ENCODE results near the gene CHRNG. TPM values are rescaled to one million over a fixed set of nuclear protein-coding genes. Genes with fewer than 3 reads are reported as not detected.

The CHRNG gene
- total RNA-seq, 1 donor from 2014 or later = not detected

DNA sequence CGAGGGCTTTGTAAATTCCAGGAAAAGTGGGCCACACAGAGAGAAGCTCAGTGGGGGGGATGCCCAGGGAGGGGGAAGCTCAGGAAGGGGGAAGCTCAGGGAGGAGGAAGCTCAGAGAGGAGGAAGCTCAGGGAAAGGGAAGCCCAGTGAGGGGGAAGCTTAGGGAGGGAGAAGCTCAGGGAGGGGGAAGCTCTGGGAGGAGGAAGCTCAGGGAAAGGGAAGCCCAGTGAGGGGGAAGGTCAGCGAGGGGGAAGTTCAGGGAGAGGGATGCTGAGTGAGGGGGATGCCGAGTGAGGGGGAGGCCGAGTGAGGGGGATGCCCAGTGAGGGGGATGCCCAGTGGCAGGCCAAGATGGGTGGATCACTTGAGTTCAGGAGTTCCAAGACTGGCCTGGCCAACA, 821 bp upstream of the CHRNG start:
- no peak for DNase-seq (ENCODE audit: missing footprints)
- intact Hi-C loops (cut with DNase I) = no loop called here
- ATAC-seq = no peak

DNA sequence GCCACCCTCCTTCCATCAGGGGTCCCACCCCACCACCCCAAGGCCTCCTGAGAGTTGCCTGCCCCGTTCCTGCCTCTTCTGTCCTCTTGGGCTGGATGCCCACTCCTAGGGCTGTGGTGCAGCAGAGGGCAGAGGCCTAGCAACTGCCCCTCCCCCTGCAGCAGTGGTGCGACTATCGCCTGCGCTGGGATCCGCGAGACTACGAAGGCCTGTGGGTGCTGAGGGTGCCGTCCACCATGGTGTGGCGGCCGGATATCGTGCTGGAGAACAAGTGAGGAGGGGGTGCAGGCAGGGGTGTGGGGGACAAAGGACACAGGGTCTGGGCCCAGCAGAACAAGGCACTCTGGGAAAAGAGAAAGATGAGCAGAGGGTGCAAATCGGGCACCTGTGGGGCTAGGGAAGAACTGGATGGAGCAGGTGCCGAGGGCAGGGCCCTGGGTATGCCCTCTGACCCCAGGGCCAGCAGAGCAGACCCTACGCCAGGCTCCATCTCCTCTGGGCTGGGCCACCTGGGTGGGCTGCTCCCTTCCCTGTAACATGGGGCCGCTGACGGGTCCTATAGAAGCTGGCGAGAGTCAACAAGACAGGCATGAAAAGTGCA, 1.0 kb downstream of the CHRNG start:
- DNase-seq (ENCODE audit: missing footprints) = no peak
- ATAC-seq = no peak
- intact Hi-C loops (cut with DNase I) = no loop called here

DNA sequence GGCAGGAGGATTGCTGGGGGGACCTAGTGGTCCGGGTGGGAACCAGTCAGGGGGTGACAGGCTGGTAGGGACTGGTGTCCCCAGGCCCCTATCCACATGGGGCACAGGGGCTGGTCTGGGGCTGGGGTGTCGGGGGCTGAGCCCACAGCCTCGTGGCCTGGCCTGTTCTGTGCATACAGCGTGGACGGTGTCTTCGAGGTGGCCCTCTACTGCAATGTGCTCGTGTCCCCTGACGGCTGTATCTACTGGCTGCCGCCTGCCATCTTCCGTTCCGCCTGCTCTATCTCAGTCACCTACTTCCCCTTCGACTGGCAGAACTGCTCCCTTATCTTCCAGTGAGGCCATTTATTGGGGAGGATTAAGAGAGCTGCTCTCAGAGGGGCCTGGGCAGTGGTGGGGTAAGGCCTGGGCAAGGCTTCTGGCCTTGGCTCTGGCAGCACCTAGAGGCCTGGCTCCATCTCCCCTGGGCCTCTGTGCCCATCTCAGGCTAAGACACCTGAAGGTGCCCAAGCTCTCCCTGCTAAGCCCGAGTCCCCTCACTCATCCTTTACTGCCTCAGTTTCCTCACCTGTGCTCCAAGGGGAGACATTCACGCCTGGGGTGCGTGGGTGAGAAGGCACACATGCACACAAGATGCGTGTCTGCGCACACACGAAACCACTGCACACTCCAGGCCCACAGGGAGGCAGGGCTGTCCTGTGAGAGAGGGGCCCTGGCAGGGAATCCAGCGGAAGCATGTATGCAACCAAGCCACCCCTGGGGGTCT, 1.9 kb downstream of the CHRNG start:
- DNase-seq (ENCODE audit: missing footprints) (no peak), ATAC-seq (no peak)
- intact Hi-C loops (cut with DNase I) = no loop called here

DNA sequence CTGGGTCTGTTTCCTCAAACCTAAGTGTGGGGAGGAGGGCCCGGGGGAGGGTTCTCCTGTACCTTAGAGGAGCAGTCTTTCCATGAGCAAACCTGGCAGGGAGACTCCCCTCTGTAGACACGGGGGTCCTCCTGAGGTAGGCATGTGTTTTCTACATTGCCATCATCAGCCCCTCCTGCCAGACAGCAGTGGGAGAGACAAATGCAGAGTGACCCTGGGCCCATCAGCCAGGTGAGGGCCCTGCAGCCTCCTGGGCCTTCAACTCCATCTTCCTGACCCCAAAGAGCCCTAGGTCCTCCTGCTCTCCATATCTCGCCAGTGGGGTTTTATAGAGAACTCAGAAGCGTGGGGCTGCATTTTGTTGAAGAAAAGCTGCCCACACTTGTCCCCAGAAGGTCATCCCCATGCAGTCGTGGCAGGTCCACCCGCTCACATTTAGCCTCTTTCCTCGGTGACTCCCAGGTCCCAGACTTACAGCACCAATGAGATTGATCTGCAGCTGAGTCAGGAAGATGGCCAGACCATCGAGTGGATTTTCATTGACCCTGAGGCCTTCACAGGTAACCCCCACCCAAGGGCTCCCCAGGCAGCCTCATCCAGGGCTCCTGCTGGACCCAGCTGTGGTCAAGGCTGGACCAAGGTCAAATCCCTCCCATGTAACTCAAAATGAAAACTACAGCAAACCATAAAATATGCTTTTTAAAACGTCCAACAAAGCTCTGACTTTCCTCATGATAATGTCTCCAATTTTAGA, 2.6 kb downstream of the CHRNG start:
- intact Hi-C loops (cut with DNase I) = no loop called here
- no peak for DNase-seq (ENCODE audit: missing footprints)
- no peak for ATAC-seq

DNA sequence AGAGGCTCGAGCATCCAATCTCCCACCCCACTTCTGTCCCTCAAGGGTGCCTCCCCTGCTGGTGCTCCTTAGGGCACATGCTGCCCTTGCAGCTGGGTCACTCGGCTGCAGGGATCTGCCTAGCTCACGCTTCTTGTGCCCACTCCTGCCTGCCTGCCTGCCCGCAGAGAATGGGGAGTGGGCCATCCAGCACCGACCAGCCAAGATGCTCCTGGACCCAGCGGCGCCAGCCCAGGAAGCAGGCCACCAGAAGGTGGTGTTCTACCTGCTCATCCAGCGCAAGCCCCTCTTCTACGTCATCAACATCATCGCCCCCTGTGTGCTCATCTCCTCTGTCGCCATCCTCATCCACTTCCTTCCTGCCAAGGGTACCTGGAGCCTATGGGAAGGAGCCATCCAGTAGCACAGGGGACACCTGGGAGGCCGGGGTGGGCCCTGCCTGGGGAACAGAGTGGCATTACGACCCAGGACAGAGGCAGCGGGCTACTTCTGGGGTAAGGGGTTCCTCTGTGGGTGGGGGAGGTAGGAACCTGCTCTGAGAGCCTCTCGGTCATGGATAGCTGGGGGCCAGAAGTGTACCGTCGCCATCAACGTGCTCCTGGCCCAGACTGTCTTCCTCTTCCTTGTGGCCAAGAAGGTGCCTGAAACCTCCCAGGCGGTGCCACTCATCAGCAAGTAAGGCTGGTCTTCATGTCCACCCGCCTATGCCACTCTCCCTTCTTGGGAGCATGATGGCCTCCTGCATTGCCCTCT, 3.4 kb downstream of the CHRNG start:
- ATAC-seq (no peak), DNase-seq (ENCODE audit: missing footprints) (no peak)
- intact Hi-C loops (cut with DNase I) = no loop called here

DNA sequence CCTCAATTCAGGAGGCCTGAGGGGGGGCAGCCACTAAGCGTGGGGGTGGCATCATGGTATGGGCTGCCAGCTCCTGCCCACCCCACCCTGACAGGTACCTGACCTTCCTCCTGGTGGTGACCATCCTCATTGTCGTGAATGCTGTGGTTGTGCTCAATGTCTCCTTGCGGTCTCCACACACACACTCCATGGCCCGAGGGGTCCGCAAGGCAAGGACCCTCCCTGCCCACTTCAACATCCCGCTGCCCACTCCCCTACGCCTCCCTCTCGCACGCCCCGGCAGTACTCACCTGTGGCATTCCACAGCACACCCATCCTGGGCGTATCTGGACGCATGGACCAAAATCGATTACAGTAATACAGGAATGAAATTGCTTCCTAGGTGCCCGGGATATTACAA, 4.0 kb downstream of the CHRNG start:
- DNase-seq (ENCODE audit: missing footprints) (no peak), ATAC-seq (no peak)
- intact Hi-C loops (cut with DNase I) = no loop called here

DNA sequence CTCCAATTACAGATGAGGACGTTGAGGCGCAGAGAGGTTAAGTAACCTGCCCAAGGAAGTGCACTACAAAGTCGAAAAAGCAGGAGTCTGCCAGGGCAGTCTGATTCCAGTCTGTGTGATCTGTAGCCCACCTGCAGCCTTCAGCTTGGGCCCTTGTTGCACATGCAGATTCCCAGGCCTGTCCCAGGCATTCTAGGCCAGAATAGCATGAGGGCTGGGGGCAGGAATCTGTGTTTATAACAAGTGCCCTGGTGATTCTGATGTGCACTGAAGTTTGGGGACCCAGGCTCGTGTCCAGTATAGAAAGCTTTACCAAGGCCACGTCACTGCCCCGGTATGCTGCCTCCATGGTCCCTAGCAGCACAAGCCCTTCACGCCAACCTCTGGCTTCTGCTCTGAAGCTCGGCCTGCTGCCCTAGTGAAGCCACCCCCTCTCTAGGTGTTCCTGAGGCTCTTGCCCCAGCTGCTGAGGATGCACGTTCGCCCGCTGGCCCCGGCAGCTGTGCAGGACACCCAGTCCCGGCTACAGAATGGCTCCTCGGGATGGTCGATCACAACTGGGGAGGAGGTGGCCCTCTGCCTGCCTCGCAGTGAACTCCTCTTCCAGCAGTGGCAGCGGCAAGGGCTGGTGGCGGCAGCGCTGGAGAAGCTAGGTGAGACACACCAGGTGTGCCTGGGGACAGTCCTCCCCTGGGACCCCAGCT, 4.6 kb downstream of the CHRNG start:
- no peak for ATAC-seq
- DNase-seq (ENCODE audit: missing footprints) = no peak
- intact Hi-C loops (cut with DNase I) = no loop called here

DNA sequence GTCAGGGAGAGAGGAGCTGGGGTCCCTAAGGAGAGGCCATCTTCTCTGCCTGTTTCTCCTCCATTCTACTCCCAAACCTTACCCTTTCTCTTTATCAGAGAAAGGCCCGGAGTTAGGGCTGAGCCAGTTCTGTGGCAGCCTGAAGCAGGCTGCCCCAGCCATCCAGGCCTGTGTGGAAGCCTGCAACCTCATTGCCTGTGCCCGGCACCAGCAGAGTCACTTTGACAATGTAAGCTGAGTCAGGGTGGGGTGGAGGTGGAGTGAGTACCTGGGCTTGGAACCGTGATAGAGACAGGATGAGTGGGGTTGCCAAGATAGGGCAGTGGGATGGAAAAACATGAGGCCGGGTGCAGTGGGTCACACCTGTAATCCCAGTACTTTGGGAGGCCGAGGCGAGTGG, 5.2 kb downstream of the CHRNG start:
- no peak for DNase-seq (ENCODE audit: missing footprints)
- ATAC-seq = no peak
- intact Hi-C loops (cut with DNase I) = no loop called here

DNA sequence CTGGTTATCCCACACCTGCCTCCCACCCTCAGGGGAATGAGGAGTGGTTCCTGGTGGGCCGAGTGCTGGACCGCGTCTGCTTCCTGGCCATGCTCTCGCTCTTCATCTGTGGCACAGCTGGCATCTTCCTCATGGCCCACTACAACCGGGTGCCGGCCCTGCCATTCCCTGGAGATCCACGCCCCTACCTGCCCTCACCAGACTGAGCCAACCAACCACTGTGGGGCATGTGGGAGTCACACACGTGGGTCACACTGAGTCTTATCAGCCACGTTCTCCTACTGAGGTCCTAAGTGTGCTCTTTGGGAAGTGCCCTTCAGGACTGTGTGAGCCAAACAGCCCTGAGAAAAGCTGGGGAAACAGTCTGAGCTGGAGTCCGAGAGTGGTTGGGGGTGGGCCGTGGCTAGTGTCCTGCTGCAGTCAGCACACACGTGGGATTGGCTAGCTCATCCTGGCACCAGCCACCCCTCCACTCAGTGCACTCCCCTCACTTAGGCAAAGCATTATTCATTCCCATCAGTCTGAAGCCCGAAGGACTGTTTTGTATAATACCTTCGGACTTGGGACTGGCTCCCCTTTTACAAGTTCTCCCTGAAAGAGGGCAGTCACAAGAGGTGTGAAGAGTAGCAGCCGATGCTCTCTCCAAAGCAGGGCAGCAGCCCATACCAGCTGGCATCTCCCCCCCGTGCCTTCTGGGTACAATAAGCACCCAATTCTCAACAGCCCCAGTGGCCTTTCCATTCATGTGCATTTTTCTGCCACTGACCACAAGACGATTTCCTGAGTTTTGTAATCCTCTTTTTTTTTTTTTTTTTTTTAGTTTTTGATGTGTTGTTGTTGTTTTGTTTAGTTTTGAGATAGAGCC, 6.3 kb downstream of the CHRNG start:
- DNase-seq (ENCODE audit: missing footprints) (no peak), ATAC-seq (no peak)
- intact Hi-C loops (cut with DNase I) = no loop called here

DNA sequence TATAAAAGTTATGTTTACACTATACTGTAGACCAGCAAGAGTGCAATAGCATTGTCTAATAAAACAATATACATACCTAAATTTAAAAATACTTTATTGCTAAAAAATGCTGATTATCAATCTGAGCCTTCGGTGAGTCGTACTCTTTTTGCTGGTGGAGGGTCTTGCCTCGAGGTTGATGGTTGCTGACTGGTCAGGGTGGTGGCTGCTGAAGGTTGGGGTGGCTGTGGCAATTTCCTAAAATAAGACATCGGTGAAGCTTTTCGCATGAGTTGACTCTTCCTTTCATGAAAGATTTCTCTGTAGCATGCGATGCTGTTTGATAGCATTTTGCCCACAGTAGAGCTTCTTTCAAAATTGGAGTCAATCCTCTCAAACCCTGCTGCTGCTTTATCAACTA, 8.5 kb downstream of the CHRNG start:
- intact Hi-C loops (cut with DNase I) = no loop called here
- no peak for ATAC-seq
- no peak for DNase-seq (ENCODE audit: missing footprints)

DNA sequence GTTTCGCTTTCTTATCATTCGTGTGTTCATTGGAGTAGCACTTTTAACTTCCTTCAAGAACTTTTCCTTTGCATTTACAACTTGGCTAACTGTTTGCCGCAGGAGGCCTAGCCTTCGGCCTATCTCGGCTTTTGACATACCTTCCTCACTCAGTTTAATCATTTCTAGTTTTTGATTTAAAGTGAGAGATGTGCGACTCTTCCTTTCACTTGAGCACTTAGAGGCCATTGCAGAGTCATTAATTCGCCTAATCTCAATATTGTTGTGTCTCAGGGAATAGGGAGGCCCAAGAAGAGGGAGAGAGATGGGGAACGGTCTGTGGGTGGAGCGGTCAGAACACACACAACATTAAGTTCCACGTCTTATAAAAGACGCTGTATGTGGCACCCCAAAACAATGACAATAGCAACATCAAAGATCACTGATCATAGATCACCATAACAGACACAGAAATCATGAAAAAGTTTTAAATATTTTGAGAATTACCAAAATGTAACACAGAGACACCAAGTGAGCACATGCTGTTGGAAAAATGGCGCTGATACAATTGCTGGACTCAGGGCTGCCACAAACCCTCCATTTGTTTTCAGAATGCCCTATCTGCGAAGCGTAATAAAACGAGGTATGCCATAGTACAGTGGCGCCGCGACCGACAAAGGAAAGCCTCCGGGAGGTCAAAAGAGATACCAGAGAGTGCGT, 10.3 kb downstream of the CHRNG start:
- DNase-seq (ENCODE audit: missing footprints) (no peak), ATAC-seq (no peak)
- intact Hi-C loops (cut with DNase I) = no loop called here

DNA sequence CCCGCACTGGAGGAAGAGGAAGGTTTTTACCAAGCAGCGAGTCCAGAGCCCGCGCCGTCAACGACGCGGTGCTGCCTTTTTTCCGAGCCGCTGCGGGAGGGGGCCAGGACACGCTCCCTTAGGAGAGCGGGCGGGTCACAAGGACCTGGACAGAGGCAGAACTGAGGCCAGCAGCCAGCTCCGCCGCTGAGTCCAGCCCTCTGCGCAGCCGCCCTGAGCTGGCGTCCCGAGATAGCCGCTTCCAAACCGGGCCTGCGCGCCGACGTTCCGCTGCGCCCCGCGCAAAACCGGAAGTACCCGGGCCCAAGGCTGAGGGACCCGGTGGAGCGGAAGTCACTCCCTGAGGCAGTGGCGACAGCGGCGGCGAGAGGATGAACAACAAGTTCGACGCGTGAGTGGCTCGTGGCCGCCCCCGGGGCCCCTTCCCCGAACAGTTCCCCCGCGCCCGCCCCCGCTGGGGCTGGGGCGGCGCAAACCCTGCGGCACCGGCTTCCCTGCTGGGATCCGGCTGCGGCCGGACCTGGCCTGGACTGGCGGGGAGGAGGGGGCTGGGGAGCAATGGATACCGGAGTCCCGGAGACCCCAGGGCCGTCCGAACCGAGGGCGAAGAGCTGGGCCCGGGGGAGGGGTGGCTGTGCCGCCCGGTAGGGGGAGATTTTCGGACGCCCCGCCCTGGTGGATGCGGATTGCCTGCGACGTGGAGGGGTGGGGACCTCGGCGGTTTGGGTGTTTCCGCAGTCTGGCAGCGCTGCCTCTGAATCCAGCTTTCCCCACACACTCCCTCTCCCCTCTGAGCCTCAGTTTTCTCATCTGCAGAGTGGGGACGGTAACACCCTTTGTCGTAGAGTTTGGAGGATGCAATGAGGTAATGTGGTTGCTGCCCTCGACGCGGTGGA, 11.1 kb downstream of the CHRNG start, which contains the start of the genes EIF4E2 and TIGD1:
Gene EIF4E2 (plus strand): TSS at position 336 of the 896 bp plus-strand sequence. CDS start 36 bp downstream, at position 372.
Gene TIGD1 (minus strand): TSS at position 204 of the 896 bp plus-strand sequence. CDS start 675 bp downstream, outside the sequence.
- intact Hi-C loops (cut with DNase I) = no loop called here
- ATAC-seq (peak; percentile 98), DNase-seq (ENCODE audit: missing footprints) (peak; percentile 97)

DNA sequence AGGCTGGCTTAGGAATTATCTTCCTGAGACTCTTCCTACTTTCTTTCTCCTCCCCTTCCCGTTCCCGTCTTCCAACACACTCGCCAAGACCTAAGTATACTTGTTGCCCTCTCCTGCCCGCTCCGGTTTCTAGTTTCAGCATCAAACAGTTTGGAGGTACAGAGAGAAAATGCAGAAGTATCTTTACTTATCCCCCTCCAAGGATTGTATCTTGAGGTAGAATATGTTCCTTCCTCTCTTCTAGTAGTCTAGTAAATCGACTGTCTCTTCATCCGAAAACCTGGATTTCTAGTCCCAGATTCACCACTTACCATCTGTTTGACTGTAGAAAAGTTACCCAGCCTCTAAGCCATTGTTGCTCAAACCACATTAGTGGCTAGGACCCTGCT, 11.8 kb downstream of the CHRNG start:
- no peak for DNase-seq (ENCODE audit: missing footprints)
- intact Hi-C loops (cut with DNase I) = no loop called here
- ATAC-seq = no peak

DNA sequence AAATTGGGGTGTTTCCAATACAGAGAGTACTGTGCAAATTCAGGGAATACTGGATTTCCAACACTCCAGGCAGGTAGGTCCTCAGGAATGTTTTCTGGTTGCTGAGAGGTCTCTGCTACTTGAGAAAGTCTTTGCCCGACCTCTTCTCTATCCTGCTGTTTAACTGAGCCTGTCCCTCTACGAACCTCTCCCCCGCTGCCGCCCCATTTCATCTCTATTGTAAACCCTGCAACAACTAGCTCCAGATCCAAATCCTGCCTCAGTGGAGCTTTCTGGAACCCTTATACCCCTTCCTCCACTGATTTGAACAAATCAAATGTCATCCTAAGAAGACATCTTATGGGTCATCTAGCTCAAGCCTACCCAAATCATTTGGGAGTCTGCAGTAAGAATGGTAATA, 12.3 kb downstream of the CHRNG start:
- DNase-seq (ENCODE audit: missing footprints) (no peak), ATAC-seq (no peak)
- intact Hi-C loops (cut with DNase I) = no loop called here

DNA sequence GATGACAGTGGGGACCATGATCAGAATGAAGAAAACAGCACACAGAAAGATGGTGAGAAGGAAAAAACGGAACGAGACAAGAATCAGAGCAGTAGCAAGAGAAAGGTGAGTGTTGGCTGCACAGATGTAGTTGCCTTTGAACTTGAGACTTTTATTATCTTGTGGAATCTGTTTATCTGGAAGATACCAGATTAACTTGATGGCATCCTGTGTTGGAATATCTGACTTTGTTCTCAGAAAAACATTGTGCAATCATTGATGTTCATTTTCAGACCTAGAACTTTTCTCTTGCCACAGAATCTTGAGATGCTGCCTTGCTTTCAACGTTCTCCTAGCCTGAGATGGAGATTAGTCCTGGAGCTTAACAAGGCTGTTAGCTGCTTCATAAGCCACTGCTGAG, 16.9 kb downstream of the CHRNG start:
- ATAC-seq (no peak), DNase-seq (ENCODE audit: missing footprints) (no peak)
- intact Hi-C loops (cut with DNase I) = no loop called here

DNA sequence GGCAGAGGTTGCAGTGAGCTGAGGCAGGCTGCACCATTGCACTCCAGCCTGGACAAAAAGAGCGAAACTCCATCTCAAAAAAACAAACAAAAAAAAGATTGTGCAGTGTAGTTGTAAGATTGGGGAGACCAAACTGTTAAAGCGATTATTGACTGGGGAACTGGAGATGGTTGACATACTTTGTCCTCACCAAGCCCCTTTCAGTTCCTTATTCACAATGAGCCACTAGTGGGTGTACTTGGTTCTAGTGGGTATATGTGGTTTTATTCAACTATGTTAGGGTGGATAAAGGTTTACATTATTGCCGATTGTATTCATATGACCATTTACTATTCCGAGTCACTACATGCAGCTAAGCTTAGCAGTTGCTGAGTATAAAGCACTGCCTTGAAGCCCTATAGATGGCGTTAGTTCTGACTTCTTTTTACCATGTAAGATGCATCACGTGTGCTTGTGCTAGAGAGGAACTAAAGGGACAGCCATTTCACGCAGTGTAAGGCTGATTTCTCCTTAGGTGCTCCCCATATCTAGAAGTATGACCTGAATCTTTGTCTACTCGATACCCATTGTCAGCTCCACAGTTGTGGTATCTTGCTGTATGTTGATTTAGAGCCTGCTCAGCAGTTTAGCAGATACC, 23.1 kb downstream of the CHRNG start:
- ATAC-seq = no peak
- DNase-seq (ENCODE audit: missing footprints) = no peak
- intact Hi-C loops (cut with DNase I) = no loop called here
